Esophagus muscularis mucosa (tissue), 3 donors: ENCODE data around the gene OR2B2.

Source experiments
- POLR2A ChIP-seq: fragments of 450-650 bp; IDR thresholded peaks from one replicate; pipeline ENCODE4 v1.6.1; 2017; ENCODE audit warnings: antibody characterized with exemption, moderate library complexity, mild to moderate bottlenecking, low read depth
- TF ChIP-seq, protein P1 (sequence below), 3 experiments: fragments of 200-600 bp in 2 of 3; fragments of 450-650 bp in 1 of 3; sonication (generic) in 2 of 3; IDR thresholded peaks; one replicate each; pipeline ENCODE4 v1.5.1; 2017 to 2019; ENCODE audit warnings: antibody characterized with exemption in 3 of 3, mild to moderate bottlenecking in 2 of 3, moderate library complexity in 1 of 3

- TF ChIP-seq, protein P1, sequence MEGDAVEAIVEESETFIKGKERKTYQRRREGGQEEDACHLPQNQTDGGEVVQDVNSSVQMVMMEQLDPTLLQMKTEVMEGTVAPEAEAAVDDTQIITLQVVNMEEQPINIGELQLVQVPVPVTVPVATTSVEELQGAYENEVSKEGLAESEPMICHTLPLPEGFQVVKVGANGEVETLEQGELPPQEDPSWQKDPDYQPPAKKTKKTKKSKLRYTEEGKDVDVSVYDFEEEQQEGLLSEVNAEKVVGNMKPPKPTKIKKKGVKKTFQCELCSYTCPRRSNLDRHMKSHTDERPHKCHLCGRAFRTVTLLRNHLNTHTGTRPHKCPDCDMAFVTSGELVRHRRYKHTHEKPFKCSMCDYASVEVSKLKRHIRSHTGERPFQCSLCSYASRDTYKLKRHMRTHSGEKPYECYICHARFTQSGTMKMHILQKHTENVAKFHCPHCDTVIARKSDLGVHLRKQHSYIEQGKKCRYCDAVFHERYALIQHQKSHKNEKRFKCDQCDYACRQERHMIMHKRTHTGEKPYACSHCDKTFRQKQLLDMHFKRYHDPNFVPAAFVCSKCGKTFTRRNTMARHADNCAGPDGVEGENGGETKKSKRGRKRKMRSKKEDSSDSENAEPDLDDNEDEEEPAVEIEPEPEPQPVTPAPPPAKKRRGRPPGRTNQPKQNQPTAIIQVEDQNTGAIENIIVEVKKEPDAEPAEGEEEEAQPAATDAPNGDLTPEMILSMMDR (IDR thresholded peaks at IDR 0.05) = no peak
- TF ChIP-seq POLR2A = no peak
These were observed 38.8 kb upstream of the OR2B2 start for GRCh38 chr6:27951040-27951439.
